Activated CD4-positive, alpha-beta T cell treated with anti-CD3 and anti-CD28 coated beads for 1 hour (primary cell): Measurements from ENCODE around the gene PPP6R3.
"Not testable (repeated sequence)": the region's sequence is repeated elsewhere in the genome, so short reads cannot be mapped to it uniquely, and the experiment has no call there.

ENCODE experiments used
- DNase-seq: peaks from one replicate; pipeline ENCODE4 v3.0.0-alpha.2; 2020

PPP6R3 gene

GRCh38 chr11:68459886-68460740 is 439 bp upstream of the PPP6R3 start:
- DNase-seq, result peak; percentile 86

GRCh38 chr11:68461575-68461917 is 994 bp downstream of the PPP6R3 start:
- no peak for DNase-seq

- no peak for DNase-seq
Measured at GRCh38 chr11:68463714-68464113, 3.2 kb downstream of the PPP6R3 start.

GRCh38 chr11:68467201-68467834 is 6.8 kb downstream of the PPP6R3 start:
- no peak for DNase-seq

- DNase-seq, result no peak
Measured at GRCh38 chr11:68468217-68468828, 7.8 kb downstream of the PPP6R3 start.

GRCh38 chr11:68469122-68469521 is 8.6 kb downstream of the PPP6R3 start:
- DNase-seq, result no peak

GRCh38 chr11:68469642-68470041 is 9.1 kb downstream of the PPP6R3 start:
- no peak for DNase-seq

- no peak for DNase-seq
Measured at GRCh38 chr11:68470304-68470811, 9.8 kb downstream of the PPP6R3 start.

- no peak for DNase-seq
Measured at GRCh38 chr11:68471360-68472340, 11.1 kb downstream of the PPP6R3 start.

- no peak for DNase-seq
Measured at GRCh38 chr11:68472778-68473177, 12.2 kb downstream of the PPP6R3 start.

GRCh38 chr11:68473693-68474092 is 13.1 kb downstream of the PPP6R3 start:
- DNase-seq, result no peak

- not testable (repeated sequence) for DNase-seq
Measured at GRCh38 chr11:68475626-68476025, 15.1 kb downstream of the PPP6R3 start.

- DNase-seq, result no peak
Measured at GRCh38 chr11:68479390-68479789, 18.8 kb downstream of the PPP6R3 start.

GRCh38 chr11:68480193-68480592 is 19.6 kb downstream of the PPP6R3 start:
- DNase-seq, result no peak

- DNase-seq, result no peak
Measured at GRCh38 chr11:68480852-68481510, 20.4 kb downstream of the PPP6R3 start.

GRCh38 chr11:68481579-68482240 is 21.2 kb downstream of the PPP6R3 start:
- no peak for DNase-seq

GRCh38 chr11:68488623-68489022 is 28.1 kb downstream of the PPP6R3 start:
- DNase-seq, result no peak

- DNase-seq, result no peak
Measured at GRCh38 chr11:68495220-68495729, 34.7 kb downstream of the PPP6R3 start.

GRCh38 chr11:68495872-68496271 is 35.3 kb downstream of the PPP6R3 start:
- DNase-seq, result no peak

GRCh38 chr11:68497761-68498160 is 37.2 kb downstream of the PPP6R3 start:
- DNase-seq, result no peak

GRCh38 chr11:68498321-68498720 is 37.8 kb downstream of the PPP6R3 start:
- no peak for DNase-seq
